GM12864 (cell line): ENCODE results near the gene TRIB2.

Experiments
- DNase-seq: peaks from one replicate; pipeline ENCODE4 v3.0.0-alpha.2; 2011; ENCODE audit warnings: low read depth
- H3K4me3 ChIP-seq: 2 replicates; pipeline ENCODE4 v1.5.1; 2011; ENCODE audit warnings: mild to moderate bottlenecking, low read depth, low read length, control low read depth
- CTCF ChIP-seq: IDR thresholded peaks from 2 replicates; pipeline ENCODE4 v1.5.1; 2011; ENCODE audit warnings: low read depth, mild to moderate bottlenecking, moderate library complexity, low read length, control low read depth, inconsistent platforms; ENCODE audit errors: missing control alignments

The TRIB2 gene

DNA sequence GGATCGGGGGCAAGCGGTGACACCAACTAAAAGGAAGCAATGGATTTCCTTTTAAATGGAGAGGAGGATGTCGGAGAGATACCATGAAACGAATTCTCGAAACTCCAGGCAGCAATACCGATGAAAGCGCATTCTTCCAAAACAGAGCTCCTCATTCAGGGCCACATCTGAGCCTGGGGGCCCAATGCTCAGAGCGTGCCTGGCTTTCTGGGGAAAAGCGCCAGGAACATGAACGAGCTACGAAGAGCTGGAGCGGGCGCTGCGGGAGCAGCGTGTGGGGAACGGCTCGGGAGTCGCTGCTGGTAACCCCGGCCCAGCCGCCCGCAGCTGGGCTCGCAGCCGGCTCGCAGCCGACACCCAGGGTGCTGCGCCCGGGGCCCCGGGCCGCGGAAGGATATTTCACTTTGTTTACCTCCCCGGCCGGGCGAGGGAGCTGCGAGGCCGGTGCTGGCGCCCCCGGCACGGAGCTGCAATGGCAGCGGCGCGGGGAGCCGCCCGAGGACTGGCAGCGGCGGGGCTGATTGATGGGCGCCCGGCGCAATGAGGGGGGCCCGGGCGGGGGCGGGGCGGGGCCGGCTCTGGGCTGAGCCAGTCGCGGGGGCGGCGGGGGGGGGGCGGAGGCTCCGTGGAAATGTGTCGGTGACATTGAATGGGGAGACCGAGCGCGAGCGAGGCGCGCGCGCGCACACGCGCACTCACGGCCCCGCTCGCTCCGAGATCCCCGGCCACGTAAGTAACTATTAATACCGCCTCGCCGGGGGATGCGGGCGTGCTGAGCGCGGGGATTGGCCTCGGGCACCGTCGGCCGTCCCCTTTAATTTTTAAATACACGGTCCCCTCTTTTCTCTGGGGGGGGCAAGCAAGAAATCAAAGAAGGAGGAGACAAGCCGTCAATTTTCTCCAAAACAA is at the start of gene TRIB2:
TSS of gene TRIB2 (plus strand) at position 655 of the 909 bp plus-strand sequence. CDS start 1,372 bp downstream, outside the sequence.
- peak within 1 kb of the TSS; percentile 59 for H3K4me3 ChIP-seq
- no peak for TF ChIP-seq CTCF
- DNase-seq: peak; percentile 38

DNA sequence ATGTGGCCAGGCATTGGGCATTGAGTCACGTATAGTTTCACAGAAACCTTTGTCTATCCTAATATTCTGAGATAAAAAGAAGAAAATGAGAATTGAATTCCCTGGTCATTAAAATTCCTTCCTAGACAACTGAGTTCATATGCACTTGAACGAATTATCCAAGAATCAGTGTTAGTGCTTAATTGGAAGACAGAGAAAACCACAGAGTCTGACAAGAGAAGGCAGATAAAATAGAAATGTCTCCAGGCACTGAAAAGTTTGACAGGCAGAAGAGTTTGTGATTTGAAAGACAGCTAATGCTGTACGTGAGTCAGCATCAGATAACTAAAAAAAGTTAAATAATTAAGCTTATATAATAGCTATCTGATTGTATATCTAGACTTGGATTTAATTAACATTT is 47.7 kb upstream of the TRIB2 start:
- TF ChIP-seq CTCF: no peak
- DNase-seq: no peak
- H3K4me3 ChIP-seq: no peak overlapping the region

DNA sequence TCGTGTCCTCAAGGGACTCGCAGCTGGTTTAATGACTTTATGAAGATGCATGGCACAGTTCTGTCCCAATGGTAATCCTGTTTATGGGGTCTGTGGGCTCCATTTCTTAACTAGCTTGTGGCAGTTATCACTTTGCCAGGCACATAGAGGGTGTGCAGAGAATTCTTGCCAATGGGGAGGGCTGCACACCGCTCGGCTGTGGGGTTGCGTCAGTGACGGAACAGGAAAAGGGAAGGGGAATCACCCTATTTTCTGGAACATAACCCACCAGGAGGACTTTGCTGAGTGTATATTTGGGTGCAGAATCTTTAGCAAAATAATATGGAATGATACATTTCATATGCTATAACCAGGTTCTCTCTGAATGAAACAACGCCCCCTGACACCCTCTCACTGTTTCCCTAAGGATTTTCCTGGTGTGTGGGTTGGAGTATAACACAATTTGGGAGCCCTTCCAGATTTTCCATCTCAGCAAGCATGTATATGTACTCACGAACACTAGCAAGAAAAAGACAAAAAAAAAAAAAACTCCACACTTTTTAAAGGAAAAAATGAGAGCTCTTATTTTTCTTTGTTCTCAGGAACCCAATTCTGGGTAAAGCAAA is 43.9 kb upstream of the TRIB2 start:
- no peak for TF ChIP-seq CTCF
- DNase-seq: no peak
- no peak overlapping the region for H3K4me3 ChIP-seq

DNA sequence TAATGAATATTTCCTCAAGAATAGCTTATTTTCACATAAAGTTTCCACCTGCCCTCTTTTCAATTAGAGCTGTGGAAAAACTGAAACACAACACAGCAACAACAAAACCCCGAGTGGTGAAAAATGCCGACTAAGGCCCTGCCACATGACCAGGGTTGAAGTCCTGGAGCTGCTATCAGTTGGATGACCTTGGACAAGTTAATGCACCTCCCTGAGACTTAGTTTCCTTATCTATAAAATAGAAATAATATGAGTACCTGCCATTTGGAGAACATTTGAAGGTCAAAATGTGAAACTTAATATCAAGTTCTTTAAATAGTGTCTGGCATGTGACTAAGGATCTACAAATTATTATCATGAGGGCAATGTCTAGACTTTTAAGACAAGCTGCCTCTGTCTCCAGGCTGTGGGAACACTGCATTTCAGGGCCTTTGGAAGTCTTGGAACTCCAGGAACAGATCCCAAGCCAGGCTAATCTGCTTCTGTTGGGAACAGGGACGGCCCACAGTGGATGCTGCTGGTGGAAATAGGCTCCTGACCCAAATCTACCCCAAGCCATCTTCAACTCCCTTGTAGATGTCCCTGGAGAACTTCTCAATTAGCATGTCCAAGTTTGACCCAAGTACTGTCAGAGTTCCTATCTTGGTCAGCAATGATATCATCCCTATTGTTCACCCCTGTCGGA is 42.0 kb upstream of the TRIB2 start:
- no peak for TF ChIP-seq CTCF
- DNase-seq: no peak
- no peak overlapping the region for H3K4me3 ChIP-seq

DNA sequence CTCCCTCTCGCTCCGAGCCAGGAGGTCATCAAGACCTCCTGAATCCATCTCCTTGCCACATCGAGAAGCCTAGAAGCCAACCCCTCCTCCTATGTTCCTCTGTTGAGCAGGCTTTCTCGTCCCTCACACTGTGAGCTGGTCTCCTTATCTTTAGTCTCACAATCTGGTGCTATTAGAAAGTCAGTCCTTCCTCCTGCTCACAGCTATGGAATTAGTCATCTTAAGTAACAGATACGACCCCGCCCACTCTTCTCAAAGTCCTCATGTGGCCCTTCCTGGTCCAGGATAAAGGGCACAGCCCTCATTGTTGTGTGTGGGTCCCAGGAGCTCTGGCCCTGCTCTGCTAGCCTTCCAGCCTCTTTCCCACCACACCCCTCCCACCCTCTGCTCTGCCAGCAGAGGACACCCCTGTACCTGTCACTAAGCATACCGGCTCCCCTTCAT is 41.4 kb upstream of the TRIB2 start:
- TF ChIP-seq CTCF: no peak
- no peak overlapping the region for H3K4me3 ChIP-seq
- no peak for DNase-seq

DNA sequence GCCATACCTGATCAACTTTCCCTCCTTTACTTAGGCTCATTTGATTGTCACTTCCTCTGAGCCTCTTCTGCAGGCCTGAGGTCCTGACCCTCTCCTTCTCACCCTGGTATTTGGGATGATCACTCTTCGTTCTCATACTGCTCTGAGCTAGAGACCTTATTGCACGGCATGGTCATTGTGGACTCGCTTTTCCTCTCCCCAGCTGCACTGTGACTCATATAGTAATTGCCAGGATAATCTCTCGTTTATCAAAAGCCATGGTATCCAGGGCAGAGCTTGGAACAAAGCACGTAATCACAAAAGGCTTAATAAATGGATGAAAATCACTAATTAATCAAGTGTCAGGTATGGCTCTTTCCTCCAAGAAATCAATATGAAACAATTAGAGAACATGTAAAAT is 40.9 kb upstream of the TRIB2 start:
- H3K4me3 ChIP-seq: no peak overlapping the region
- TF ChIP-seq CTCF: no peak
- no peak for DNase-seq
